Endothelial cell of umbilical vein (primary cell): ENCODE data around the gene CHD9NB. TPM values are rescaled to one million over a fixed set of nuclear protein-coding genes. Genes with fewer than 3 reads are reported as not detected.

Source experiments
- BruUV-seq: library from RNA; stranded (reverse); fragments of 400-500 nt; replicated peaks from 2 replicates; lab custom pipeline; 2021; lab: Mats Ljungman, UMichigan
- CTCF ChIA-PET: fragments of 300-600, 350-600 bp; sonication (Branson Sonifier 250); formaldehyde crosslinking; loops from one replicate; lab custom pipeline; 2021; ENCODE audit warnings: antibody characterized with exemption, inconsistent platforms; lab: Charles Lee
- POLR2A ChIA-PET: fragments of 300-600, 350-600 bp; sonication (Branson Sonifier 250); formaldehyde crosslinking; loops from one replicate; lab custom pipeline; 2021; ENCODE audit warnings: antibody characterized with exemption, inconsistent platforms; lab: Charles Lee
- DNase-seq: peaks from one replicate; pipeline ENCODE4 v3.0.0-alpha.2; 2011; ENCODE audit warnings: low read depth, low spot score
- FAIRE-seq: peaks from 2 replicates; lab custom pipeline; 2011; peaks lifted over from hg19 to GRCh38; lab: Jason Lieb, UNC
- H2AFZ ChIP-seq: 2 replicates; pipeline ENCODE4 v1.6.0; 2012; ENCODE audit warnings: low read depth, low read length, control low read depth, inconsistent platforms
- H3K27ac ChIP-seq: 2 replicates; pipeline ENCODE4 v1.5.1; 2011; ENCODE audit warnings: low read depth, mild to moderate bottlenecking, control low read depth, low read length, moderate library complexity; ENCODE audit not compliant: insufficient read depth
- H3K27me3 ChIP-seq, 2 experiments: 2 replicates each; pipeline versions ENCODE4 v1.6.0 to v1.6.1; 2011; ENCODE audit warnings: low read length in 2 of 2, mixed read lengths in 1 of 2; ENCODE audit not compliant: control insufficient read depth in 2 of 2, insufficient read depth in 2 of 2
- H3K36me3 ChIP-seq, 2 experiments: 2 replicates in 1 of 2; 3 replicates in 1 of 2; pipeline ENCODE4 v1.5.1; 2011; ENCODE audit warnings: low read length in 2 of 2, mild to moderate bottlenecking in 1 of 2, moderate library complexity in 1 of 2; ENCODE audit not compliant: control insufficient read depth in 2 of 2, insufficient read depth in 2 of 2; ENCODE audit errors: extremely low read depth in 1 of 2
- H3K4me1 ChIP-seq: 3 replicates; pipeline ENCODE4 v1.5.1; 2011; ENCODE audit warnings: mild to moderate bottlenecking, low read length; ENCODE audit not compliant: control insufficient read depth, insufficient read depth; ENCODE audit errors: extremely low read depth
- H3K4me2 ChIP-seq: 2 replicates; pipeline ENCODE4 v1.6.1; 2011; ENCODE audit warnings: low read length, control low read depth, mixed read lengths; ENCODE audit not compliant: insufficient read depth
- H3K4me3 ChIP-seq, 3 experiments: fragments of 200-600 bp in 1 of 3; sonication (generic), shearing (Covaris generic) in 1 of 3; replicated peaks in 1 of 3; 2 replicates each; pipeline ENCODE4 v1.5.1; 2011 to 2016; ENCODE audit warnings: control low read depth in 3 of 3, low read length in 3 of 3, mild to moderate bottlenecking in 2 of 3, inconsistent platforms in 1 of 3, low read depth in 1 of 3, moderate library complexity in 1 of 3; ENCODE audit not compliant: insufficient read depth in 1 of 3
- H3K79me2 ChIP-seq: 2 replicates; pipeline ENCODE4 v1.6.0; 2012; ENCODE audit warnings: low read length, inconsistent platforms; ENCODE audit not compliant: control insufficient read depth, insufficient read depth
- H3K9ac ChIP-seq: replicated peaks from 2 replicates; pipeline ENCODE3; 2011; ENCODE audit warnings: low read length, control low read depth; ENCODE audit not compliant: insufficient read depth; ENCODE audit errors: extremely low read depth
- H3K9me1 ChIP-seq: replicated peaks from 3 replicates; pipeline ENCODE4 v1.6.0; 2011; ENCODE audit warnings: mild to moderate bottlenecking, low read length; ENCODE audit not compliant: control insufficient read depth, insufficient read depth; ENCODE audit errors: extremely low read depth
- H3K9me3 ChIP-seq: replicated peaks from 2 replicates; pipeline ENCODE4 v1.5.1; 2012; ENCODE audit warnings: low read length, inconsistent platforms; ENCODE audit not compliant: control insufficient read depth, insufficient read depth
- H4K20me1 ChIP-seq: replicated peaks from 2 replicates; pipeline ENCODE3; 2011; ENCODE audit warnings: mild to moderate bottlenecking, low read length; ENCODE audit not compliant: control insufficient read depth, insufficient read depth; ENCODE audit errors: extremely low read depth
- EZH2 ChIP-seq: IDR thresholded peaks from 2 replicates; pipeline ENCODE4 v1.6.1; 2012; ENCODE audit warnings: borderline replicate concordance, low read depth, mild to moderate bottlenecking, moderate library complexity, low read length, inconsistent platforms; ENCODE audit not compliant: severe bottlenecking
- FOS ChIP-seq: IDR thresholded peaks from 2 replicates; pipeline ENCODE4 v1.6.1; 2011; ENCODE audit warnings: mild to moderate bottlenecking, low read length, moderate library complexity, borderline replicate concordance; ENCODE audit not compliant: insufficient read depth
- GATA2 ChIP-seq: IDR thresholded peaks from 2 replicates; pipeline ENCODE4 v1.7.0; 2011; ENCODE audit warnings: low read depth, mild to moderate bottlenecking, moderate library complexity, mixed read lengths, low read length; ENCODE audit not compliant: insufficient read length, insufficient read depth
- JUN ChIP-seq: IDR thresholded peaks from 2 replicates; pipeline ENCODE4 v1.6.1; 2011; ENCODE audit warnings: borderline replicate concordance, low read depth; ENCODE audit not compliant: insufficient read length, insufficient read depth
- MAX ChIP-seq: IDR thresholded peaks from 2 replicates; pipeline ENCODE4 v1.6.1; 2011; ENCODE audit not compliant: insufficient read depth, insufficient read length
- MYC ChIP-seq: IDR thresholded peaks from one replicate; pipeline ENCODE4 v1.6.1; 2011; ENCODE audit warnings: mild to moderate bottlenecking, low read depth, low read length
- POLR2A ChIP-seq: IDR thresholded peaks from 2 replicates; pipeline ENCODE4 v1.6.1; 2012; ENCODE audit warnings: low read depth, mild to moderate bottlenecking, control low read depth, low read length
- POLR2AphosphoS5 ChIP-seq: IDR thresholded peaks from 2 replicates; pipeline ENCODE4 v1.6.1; 2012; ENCODE audit warnings: low read depth, mild to moderate bottlenecking, control low read depth, low read length, moderate library complexity; ENCODE audit not compliant: insufficient read depth
- dilution Hi-C: fragments of 300-500 bp; cut with MboI; formaldehyde crosslinking; loops from one replicate; pipeline ENCODE4 v1.15.0; 2019; ENCODE audit warnings: low sequenced_read_pairs; ENCODE audit not compliant: extremely low pct_ligation_motif_present
- intact Hi-C: fragments of 100-400 bp; cut with micrococcal nuclease; formaldehyde crosslinking; loops from one replicate; pipeline ENCODE4 v1.10.0; 2022
- polyA plus RNA-seq, 4 experiments: library from polyadenylated mRNA; depleted of rRNA in 3 of 4; stranded (reverse) in 3 of 4; unstranded in 1 of 4; fragments of >200 nt; gene quantifications; 2 replicates each; pipeline versions ENCODE4 v1.2.1 to v1.2.3, GENCODE V29; 2011 to 2012; ENCODE audit warnings: missing spikeins in 1 of 4
- total RNA-seq: library from RNA; stranded (reverse); gene quantifications from 2 replicates; pipeline ENCODE4 v1.2.3, GENCODE V29; 2021
- TF ChIP-seq, protein P1 (sequence below), 2 donors: IDR thresholded peaks; 1 replicate in 1 of 2; 2 replicates in 1 of 2; pipeline ENCODE4 v1.5.1; 2011; ENCODE audit warnings: low read length in 2 of 2, mild to moderate bottlenecking in 2 of 2, moderate library complexity in 2 of 2, control low read depth in 1 of 2, inconsistent platforms in 1 of 2, low read depth in 1 of 2; ENCODE audit not compliant: insufficient read depth in 1 of 2; ENCODE audit errors: extremely low read depth in 1 of 2

Gene CHD9NB
- total and polyA plus RNA-seq, 2 donors (not counting 3 experiments of a cell fraction or from before 2014, with no cell fraction given), result 0.44 to 0.66 TPM

DNA sequence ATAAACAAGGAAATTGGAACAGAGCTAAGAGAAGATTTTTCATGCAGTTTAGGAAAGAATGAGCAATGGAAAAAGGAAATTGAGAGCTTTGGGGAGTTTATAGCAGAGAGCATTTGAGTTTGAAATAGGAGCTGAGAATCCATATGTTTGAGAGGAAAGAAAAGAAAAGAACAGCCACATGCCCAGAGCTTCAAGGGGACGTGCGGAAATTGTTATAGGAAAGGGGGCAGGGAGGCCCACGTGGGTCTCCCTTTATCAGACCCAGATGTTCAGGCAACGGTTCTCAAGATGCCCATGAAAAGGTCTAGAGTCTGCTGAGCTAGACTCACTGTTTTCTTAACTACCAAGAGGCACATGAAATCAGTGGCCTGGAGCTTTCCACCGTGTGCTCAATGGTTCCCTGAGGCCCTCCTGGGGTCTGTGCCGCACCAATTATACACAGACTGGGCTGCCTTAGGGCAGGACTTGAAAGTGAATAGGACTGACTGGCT, 33.3 kb upstream of the CHD9NB start:
- Histone ChIP-seq H3K9me1 (no peaks in the 10 kb centered on the region), H3K27me3 (no peaks in the 10 kb centered on the region), H3K79me2 (no peaks in the 10 kb centered on the region), H3K27ac (no peak overlapping the region), H3K9me3 (no peaks in the 10 kb centered on the region), H3K4me3 (no peak overlapping the region), H4K20me1 (no peaks in the 10 kb centered on the region), H3K4me2 (no peak overlapping the region), H3K36me3 (no peaks in the 10 kb centered on the region), H2AFZ (peak overlapping the region; percentile 14), H3K4me1 (peaks cover 33% of the 10 kb centered on the region), H3K9ac (no peak overlapping the region)
- ChIA-PET POLR2A (no interaction called here), CTCF (interaction anchor here (0.8 to 1.7 kb wide), 9 partner anchors 14 to 197 kb away, joined by 3 to 12 read pairs (median 3); partner anchors contain the start of gene CHD9)
- FAIRE-seq (no peak), DNase-seq (peak; percentile 84)
- dilution Hi-C loops, result no loop called here
- TF ChIP-seq POLR2AphosphoS5 (no peak), POLR2A (no peak), MAX (no peak), FOS (no peak), JUN (no peak)
- intact Hi-C loops, result no loop called here
- no TSS peak for BruUV-seq

GRCh38 chr16:53085369-53085843, 32.7 kb upstream of the CHD9NB start:
- BruUV-seq, result no TSS peak
- no peak overlapping the region for H3K27ac ChIP-seq
- DNase-seq (no peak), FAIRE-seq (no peak)
- TF ChIP-seq JUN, result no peak
- no peak for TF ChIP-seq POLR2A
- no peak for TF ChIP-seq EZH2
- no peak for TF ChIP-seq GATA2
- TF ChIP-seq POLR2AphosphoS5, result no peak
- no peak for TF ChIP-seq MYC
- TF ChIP-seq, protein P1, sequence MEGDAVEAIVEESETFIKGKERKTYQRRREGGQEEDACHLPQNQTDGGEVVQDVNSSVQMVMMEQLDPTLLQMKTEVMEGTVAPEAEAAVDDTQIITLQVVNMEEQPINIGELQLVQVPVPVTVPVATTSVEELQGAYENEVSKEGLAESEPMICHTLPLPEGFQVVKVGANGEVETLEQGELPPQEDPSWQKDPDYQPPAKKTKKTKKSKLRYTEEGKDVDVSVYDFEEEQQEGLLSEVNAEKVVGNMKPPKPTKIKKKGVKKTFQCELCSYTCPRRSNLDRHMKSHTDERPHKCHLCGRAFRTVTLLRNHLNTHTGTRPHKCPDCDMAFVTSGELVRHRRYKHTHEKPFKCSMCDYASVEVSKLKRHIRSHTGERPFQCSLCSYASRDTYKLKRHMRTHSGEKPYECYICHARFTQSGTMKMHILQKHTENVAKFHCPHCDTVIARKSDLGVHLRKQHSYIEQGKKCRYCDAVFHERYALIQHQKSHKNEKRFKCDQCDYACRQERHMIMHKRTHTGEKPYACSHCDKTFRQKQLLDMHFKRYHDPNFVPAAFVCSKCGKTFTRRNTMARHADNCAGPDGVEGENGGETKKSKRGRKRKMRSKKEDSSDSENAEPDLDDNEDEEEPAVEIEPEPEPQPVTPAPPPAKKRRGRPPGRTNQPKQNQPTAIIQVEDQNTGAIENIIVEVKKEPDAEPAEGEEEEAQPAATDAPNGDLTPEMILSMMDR (IDR thresholded peaks at IDR 0.05; ENCODE audit: extremely low read depth in 1 of 2, insufficient read depth in 1 of 2, low read depth in 1 of 2, low read length in 2 of 2), result no peak
- TF ChIP-seq FOS, result no peak
- H3K9ac ChIP-seq, result no peak overlapping the region
- ChIA-PET CTCF (interaction anchor here (0.8 to 1.7 kb wide), 8 partner anchors 14 to 198 kb away, joined by 3 to 12 read pairs (median 3); partner anchors contain the start of gene CHD9), POLR2A (no interaction called here)
- H3K27me3 ChIP-seq, result no peaks in the 10 kb centered on the region
- dilution Hi-C loops, result no loop called here
- no peaks in the 10 kb centered on the region for H3K36me3 ChIP-seq
- H2AFZ ChIP-seq, result no peak overlapping the region
- no peaks in the 10 kb centered on the region for H3K9me3 ChIP-seq
- H3K4me1 ChIP-seq, result peaks cover 36% of the 10 kb centered on the region
- intact Hi-C loops, result no loop called here
- H3K4me3 ChIP-seq, result no peak overlapping the region
- H4K20me1 ChIP-seq, result no peaks in the 10 kb centered on the region
- no peak overlapping the region for H3K4me2 ChIP-seq
- no peaks in the 10 kb centered on the region for H3K9me1 ChIP-seq
- H3K79me2 ChIP-seq, result no peaks in the 10 kb centered on the region
